ENCODE measurements around the gene IFT57.
"Not testable (repeated sequence)": the region's sequence is repeated elsewhere in the genome, so short reads cannot be mapped to it uniquely, and the experiment has no call there.

The IFT57 gene, protein sequence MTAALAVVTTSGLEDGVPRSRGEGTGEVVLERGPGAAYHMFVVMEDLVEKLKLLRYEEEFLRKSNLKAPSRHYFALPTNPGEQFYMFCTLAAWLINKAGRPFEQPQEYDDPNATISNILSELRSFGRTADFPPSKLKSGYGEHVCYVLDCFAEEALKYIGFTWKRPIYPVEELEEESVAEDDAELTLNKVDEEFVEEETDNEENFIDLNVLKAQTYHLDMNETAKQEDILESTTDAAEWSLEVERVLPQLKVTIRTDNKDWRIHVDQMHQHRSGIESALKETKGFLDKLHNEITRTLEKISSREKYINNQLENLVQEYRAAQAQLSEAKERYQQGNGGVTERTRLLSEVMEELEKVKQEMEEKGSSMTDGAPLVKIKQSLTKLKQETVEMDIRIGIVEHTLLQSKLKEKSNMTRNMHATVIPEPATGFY

DNA sequence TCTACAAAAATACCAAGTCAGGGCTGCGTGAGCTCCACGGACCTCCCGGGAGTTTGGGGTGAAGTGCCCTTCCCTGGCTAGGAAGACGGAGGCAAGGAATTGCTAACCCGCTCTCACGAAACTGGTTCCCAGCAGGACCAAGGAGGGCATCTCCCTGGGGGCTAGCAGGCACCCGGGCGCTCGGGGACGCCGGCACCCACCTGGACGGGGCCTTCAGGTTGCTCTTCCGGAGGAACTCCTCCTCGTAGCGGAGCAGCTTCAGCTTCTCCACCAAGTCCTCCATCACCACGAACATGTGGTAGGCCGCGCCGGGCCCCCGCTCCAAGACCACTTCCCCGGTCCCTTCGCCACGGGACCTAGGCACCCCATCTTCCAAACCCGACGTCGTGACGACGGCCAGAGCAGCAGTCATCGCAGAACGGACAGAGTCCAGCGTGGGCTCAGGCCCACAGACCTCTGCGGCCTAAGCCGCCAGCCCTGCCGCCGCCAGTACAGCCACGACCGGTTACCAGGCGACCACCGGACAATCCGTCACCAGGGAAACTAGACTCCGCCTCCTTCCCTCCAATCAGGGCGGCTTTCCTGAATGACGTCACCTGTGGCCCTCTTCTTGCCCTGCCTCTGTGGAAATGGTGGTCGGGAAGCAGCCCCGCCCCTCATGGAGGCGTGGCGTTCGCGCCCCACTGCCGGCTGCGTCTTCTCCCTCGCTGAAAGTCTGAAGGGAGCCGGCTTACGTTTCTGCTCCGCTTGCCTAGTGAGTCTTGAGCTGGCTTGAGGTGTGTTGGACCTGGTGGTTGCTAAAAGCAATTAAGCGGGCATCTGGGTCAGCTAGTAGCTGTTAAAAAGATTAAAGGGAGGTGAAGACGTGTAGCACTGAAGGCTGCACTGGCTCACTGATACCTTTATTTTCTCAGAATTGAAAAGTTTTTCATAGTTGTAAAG, at the start of gene IFT57:
IFT57 (minus strand) TSS at position 514 of the 942 bp plus-strand sequence; CDS start at position 412, 102 bp downstream.
- ATAC-seq (ENCODE audit: insufficient read depth, low read depth) (peak; percentile 96), DNase-seq (peak; percentile 97)
- H3K27me3 ChIP-seq (ENCODE audit: insufficient read depth, low read length, poor library complexity) = no peaks in the 10 kb centered on the region
- H3K27ac ChIP-seq (ENCODE audit: low read length) = peak within 1 kb of the TSS; percentile 74
- peak within 1 kb of the TSS; percentile 97 for H2AFZ ChIP-seq (ENCODE audit: low read depth, low read length)
- TF ChIP-seq EZH2 (IDR thresholded peaks at IDR 0.05; ENCODE audit: borderline replicate concordance, low read depth, low read length, severe bottlenecking) = no peak
- TF ChIP-seq, protein P1, sequence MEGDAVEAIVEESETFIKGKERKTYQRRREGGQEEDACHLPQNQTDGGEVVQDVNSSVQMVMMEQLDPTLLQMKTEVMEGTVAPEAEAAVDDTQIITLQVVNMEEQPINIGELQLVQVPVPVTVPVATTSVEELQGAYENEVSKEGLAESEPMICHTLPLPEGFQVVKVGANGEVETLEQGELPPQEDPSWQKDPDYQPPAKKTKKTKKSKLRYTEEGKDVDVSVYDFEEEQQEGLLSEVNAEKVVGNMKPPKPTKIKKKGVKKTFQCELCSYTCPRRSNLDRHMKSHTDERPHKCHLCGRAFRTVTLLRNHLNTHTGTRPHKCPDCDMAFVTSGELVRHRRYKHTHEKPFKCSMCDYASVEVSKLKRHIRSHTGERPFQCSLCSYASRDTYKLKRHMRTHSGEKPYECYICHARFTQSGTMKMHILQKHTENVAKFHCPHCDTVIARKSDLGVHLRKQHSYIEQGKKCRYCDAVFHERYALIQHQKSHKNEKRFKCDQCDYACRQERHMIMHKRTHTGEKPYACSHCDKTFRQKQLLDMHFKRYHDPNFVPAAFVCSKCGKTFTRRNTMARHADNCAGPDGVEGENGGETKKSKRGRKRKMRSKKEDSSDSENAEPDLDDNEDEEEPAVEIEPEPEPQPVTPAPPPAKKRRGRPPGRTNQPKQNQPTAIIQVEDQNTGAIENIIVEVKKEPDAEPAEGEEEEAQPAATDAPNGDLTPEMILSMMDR (IDR thresholded peaks at IDR 0.05; ENCODE audit: borderline replicate concordance, extremely low read depth, low read length, poor library complexity, severe bottlenecking) = no peak
- H3K36me3 ChIP-seq (ENCODE audit: insufficient read depth, low read length) = no peaks in the 10 kb centered on the region
- H3K9me3 ChIP-seq (ENCODE audit: insufficient read depth, low read length, severe bottlenecking) = no peaks in the 10 kb centered on the region
- H3K9ac ChIP-seq (ENCODE audit: low read depth, low read length) = peak within 1 kb of the TSS; percentile 60
- H3K4me1 ChIP-seq (ENCODE audit: insufficient read depth, low read length) = peaks cover 38% of the 10 kb centered on the region
- H3K4me3 ChIP-seq (ENCODE audit: low read depth in 1 of 2, low read length in 2 of 2) = peak within 1 kb of the TSS; percentile 39 to 97
- no peaks in the 10 kb centered on the region for H4K20me1 ChIP-seq (ENCODE audit: insufficient read depth, low read length)
- no peaks in the 10 kb centered on the region for H3K79me2 ChIP-seq (ENCODE audit: insufficient read depth, low read length)
- peak within 1 kb of the TSS; percentile 98 for H3K4me2 ChIP-seq (ENCODE audit: insufficient read depth, low read length)

DNA sequence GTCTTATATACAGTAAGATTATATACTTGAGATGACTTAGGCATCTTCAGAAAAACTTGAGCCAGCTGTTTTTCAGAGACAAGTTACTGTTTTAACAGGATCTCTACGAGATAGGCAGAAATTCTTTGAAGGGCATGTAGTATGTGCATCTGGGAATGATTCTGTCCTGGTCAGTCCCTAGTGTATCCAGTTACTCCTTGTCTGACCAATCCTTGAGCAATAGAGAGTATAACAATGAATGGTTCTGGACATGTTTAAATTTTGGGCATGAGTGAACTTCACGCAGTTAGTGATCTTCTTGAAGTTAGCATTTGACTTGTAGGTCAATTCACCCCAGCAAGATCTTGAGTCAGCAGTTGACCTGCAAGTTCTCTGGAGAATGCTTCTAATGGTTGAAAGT, 49.4 kb upstream of the IFT57 start:
- no peak for DNase-seq
- no peaks in the 10 kb centered on the region for H3K36me3 ChIP-seq (ENCODE audit: insufficient read depth, low read length)
- H3K4me3 ChIP-seq (ENCODE audit: low read depth in 1 of 2, low read length in 2 of 2) = no peak overlapping the region
- no peaks in the 10 kb centered on the region for H3K27me3 ChIP-seq (ENCODE audit: insufficient read depth, low read length, poor library complexity)
- peaks cover 2% of the 10 kb centered on the region for H3K9me3 ChIP-seq (ENCODE audit: insufficient read depth, low read length, severe bottlenecking)
- no peaks in the 10 kb centered on the region for H3K79me2 ChIP-seq (ENCODE audit: insufficient read depth, low read length)
- no peak overlapping the region for H3K27ac ChIP-seq (ENCODE audit: low read length)
- ATAC-seq (ENCODE audit: insufficient read depth, low read depth) = no peak
- no peak overlapping the region for H2AFZ ChIP-seq (ENCODE audit: low read depth, low read length)
- no peak overlapping the region for H3K4me2 ChIP-seq (ENCODE audit: insufficient read depth, low read length)
- TF ChIP-seq EZH2 (IDR thresholded peaks at IDR 0.05; ENCODE audit: borderline replicate concordance, low read depth, low read length, severe bottlenecking) = no peak
- TF ChIP-seq, protein P1 (IDR thresholded peaks at IDR 0.05; ENCODE audit: borderline replicate concordance, extremely low read depth, low read length, poor library complexity, severe bottlenecking) = no peak
- H3K4me1 ChIP-seq (ENCODE audit: insufficient read depth, low read length) = no peaks in the 10 kb centered on the region
- H4K20me1 ChIP-seq (ENCODE audit: insufficient read depth, low read length) = no peaks in the 10 kb centered on the region
- no peak overlapping the region for H3K9ac ChIP-seq (ENCODE audit: low read depth, low read length)

DNA sequence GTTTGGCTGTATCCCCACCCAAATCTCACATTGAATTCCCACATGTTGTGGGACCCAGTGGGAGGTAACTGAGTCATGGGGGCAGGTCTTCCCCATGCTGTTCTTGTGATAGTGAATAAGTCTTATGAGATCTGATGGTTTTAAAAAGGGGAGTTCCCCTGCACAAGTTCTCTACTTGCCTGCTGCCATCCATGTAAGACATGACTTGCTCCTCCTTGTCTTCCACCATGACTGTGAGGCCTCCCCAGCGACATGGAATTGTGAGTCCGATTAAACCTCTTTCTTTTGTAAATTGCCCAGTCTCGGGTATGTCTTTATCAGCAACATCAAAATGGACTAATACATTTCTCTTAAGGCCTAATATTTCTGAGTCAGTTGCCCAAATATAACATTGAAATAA, 46.0 kb upstream of the IFT57 start:
- not testable (repeated sequence) for H3K27me3 ChIP-seq (ENCODE audit: insufficient read depth, low read length, poor library complexity); ATAC-seq (ENCODE audit: insufficient read depth, low read depth); H2AFZ ChIP-seq (ENCODE audit: low read depth, low read length)

DNA sequence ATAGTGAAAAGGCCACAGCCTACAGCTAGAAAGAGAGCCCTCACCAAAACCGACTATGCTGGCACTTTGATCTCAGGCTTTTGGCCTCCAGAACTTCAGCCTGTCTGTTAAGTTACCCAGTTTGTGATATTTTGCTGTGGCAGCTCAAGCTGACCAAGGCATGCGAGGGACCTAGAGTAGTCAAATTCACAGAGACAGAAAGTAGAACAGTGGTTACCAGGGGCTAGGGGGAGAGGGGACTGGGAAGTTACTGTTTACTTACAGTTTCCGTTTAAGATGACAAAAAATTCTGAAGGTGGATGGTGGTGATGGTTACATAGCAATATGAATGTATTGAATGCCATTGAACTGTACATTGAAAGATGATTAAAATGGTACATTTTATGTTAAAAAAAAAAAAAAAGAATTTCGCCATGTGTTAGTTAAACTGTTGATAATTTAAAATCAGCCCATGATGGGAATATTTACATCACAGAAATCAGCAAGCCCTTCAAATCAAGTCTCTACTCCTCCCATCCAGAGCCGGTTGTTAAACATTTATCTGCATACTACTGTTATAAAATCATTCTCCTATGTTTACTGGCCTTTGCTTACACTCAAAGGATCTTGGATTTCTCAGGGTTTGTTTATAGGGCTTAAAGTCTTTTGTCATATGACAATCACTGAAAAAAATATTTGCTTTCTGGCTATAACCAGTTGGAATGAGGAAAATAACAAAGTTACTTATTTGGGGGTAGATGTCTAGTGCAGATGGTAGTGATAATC, 42.5 kb upstream of the IFT57 start:
- not testable (repeated sequence) for H3K27ac ChIP-seq (ENCODE audit: low read length)

More for the DNA sequence above, 46.0 kb upstream of the IFT57 start:
- not testable (repeated sequence) for H3K36me3 ChIP-seq (ENCODE audit: insufficient read depth, low read length); H3K4me2 ChIP-seq (ENCODE audit: insufficient read depth, low read length); H3K9ac ChIP-seq (ENCODE audit: low read depth, low read length); H3K4me3 ChIP-seq (ENCODE audit: low read depth in 1 of 2, low read length in 2 of 2); H3K27ac ChIP-seq (ENCODE audit: low read length); DNase-seq; H3K4me1 ChIP-seq (ENCODE audit: insufficient read depth, low read length); H4K20me1 ChIP-seq (ENCODE audit: insufficient read depth, low read length); H3K79me2 ChIP-seq (ENCODE audit: insufficient read depth, low read length); H3K9me3 ChIP-seq (ENCODE audit: insufficient read depth, low read length, severe bottlenecking)

More for the DNA sequence above, 42.5 kb upstream of the IFT57 start:
- H3K27me3 ChIP-seq (ENCODE audit: insufficient read depth, low read length, poor library complexity); H3K79me2 ChIP-seq (ENCODE audit: insufficient read depth, low read length); H4K20me1 ChIP-seq (ENCODE audit: insufficient read depth, low read length); H3K9ac ChIP-seq (ENCODE audit: low read depth, low read length); H3K4me3 ChIP-seq (ENCODE audit: low read depth in 1 of 2, low read length in 2 of 2); H2AFZ ChIP-seq (ENCODE audit: low read depth, low read length); H3K4me2 ChIP-seq (ENCODE audit: insufficient read depth, low read length); H3K4me1 ChIP-seq (ENCODE audit: insufficient read depth, low read length); DNase-seq; H3K36me3 ChIP-seq (ENCODE audit: insufficient read depth, low read length); H3K9me3 ChIP-seq (ENCODE audit: insufficient read depth, low read length, severe bottlenecking): not testable (repeated sequence)
- peak; percentile 33; the same call in 1 of the 3 replicates for ATAC-seq (ENCODE audit: insufficient read depth, low read depth)
